ENCODE measurements around the gene HIVEP3.

Gene HIVEP3

DNA sequence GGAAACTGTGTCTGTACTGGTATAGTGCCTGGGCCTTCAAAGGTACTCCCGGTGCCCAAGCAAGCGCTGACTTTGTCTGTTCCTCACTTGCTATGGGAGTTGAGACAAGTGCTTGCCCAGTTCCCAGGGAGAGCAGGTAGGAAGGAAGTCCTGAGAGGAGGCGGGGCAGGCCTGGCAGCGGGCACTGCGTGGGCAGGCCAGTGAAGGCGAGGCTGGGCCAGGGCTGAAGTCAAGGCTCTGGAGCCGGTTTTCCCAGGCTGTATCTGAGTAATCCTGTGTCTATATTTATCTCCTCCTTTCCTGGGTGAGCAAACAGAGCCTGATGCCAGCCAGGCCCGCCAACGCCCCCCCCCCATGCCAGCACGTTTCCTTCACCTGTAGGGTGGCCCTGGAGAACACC is 418.3 kb downstream of the HIVEP3 start:
- no peak for DNase-seq (ENCODE audit: low read depth in 2 of 2)

DNA sequence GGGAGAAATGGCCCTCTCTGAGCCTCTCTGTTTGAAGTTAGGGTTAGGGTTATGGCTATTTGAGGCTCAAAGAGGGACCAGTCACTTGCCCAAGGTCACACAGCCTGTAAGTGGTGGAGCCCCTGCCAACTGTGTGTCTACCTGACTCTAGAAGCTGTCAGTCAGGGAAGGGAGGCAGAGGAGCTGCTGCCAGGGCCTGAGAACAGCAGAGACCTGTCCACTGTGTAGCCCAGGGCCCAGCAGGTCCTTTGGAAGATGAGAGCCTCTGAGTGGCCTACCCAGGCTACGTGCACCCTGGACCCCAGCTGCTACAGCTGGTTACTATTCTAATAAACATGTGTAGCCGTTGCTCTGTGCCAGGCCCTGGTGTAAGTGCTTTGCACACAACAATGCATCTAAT is 419.1 kb downstream of the HIVEP3 start:
- DNase-seq (ENCODE audit: low read depth in 2 of 2): no peak

DNA sequence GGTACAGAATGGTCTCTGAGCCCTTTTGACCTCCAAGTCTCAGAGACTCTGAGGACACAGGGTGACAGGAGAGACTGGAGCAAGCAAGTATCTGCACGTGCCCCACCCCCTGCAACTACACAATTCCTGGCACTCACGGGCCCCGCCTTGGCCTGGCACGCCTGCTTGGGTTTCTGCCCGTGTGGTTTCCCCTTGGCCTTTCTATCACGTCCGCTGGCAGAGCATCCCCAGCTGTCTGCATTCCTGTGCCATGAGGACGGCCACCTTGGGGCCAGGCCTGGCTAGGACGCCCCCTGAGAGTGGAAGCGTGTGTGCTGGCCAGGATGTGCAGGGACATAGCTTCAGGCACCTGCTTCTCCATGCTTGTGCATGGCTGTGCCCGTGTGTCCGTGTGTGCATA is 419.9 kb downstream of the HIVEP3 start:
- no peak for DNase-seq (ENCODE audit: low read depth in 2 of 2)

DNA sequence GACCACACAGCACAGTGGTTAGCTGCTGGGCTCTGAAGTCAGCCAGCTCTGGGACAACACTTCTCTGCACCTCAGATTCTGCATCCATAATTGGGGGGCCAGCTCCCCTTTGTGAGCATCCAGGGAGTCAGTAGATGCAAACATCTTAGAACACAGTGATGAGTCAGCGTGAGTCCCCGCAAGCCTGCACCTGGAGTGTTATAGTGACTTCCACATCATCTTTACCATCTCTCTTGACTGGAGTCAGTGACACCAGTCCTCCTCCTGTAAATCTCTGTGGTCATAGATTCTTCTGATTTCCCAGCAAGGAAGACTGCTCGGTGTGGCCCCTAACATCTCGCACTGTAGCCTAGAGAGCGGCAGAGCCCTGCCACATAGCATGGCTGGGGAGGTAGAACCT is 420.3 kb downstream of the HIVEP3 start:
- DNase-seq (ENCODE audit: low read depth in 2 of 2): no peak

DNA sequence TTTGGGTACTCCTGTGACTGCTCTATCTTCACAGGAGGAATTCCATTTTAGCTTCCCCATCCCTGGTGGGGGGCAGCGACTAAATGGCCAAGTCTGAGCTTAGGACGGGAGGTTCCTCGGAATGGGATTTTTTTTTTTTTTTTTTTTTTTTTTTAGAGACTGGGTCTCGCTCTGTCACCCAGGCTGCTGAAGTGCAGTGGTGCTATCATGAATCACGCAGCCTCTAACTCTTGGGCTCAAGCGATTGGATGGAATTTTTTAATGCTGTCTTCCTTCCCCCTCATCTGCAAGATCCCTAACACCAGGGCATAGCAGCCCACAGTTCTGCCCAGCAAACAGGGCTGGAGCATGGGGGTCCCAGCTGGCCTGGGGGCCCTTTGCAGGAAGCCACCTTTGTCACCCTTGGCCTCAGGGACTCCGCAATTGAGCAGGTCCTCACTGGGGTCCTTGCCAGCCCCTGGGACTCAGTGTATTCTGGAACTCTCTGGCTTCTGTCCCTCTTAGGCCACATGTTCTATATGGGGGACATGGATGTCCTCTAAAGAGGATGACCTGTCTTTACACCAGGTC is 421.2 kb downstream of the HIVEP3 start:
- no peak for DNase-seq (ENCODE audit: low read depth in 2 of 2)

DNA sequence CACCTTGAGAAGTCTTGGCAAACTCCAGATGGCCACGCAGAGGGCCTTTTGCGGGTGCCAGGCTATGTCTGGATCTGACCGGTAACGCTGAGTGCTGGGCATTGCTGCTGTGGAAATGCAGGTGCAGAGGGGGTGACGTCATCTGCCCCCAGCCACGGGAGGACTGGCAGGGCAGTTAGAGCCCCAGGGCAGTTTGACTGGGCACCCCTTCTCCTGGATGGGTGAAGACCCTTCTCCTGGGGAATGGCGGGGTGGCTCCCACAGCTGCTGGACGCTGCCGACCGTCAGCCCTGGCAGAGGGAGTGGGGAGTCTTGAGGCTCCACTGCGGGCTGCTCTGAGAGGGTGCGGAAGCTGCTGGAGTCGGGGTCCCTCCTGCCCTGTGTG is 421.7 kb downstream of the HIVEP3 start:
- no peak for DNase-seq (ENCODE audit: low read depth in 2 of 2)

DNA sequence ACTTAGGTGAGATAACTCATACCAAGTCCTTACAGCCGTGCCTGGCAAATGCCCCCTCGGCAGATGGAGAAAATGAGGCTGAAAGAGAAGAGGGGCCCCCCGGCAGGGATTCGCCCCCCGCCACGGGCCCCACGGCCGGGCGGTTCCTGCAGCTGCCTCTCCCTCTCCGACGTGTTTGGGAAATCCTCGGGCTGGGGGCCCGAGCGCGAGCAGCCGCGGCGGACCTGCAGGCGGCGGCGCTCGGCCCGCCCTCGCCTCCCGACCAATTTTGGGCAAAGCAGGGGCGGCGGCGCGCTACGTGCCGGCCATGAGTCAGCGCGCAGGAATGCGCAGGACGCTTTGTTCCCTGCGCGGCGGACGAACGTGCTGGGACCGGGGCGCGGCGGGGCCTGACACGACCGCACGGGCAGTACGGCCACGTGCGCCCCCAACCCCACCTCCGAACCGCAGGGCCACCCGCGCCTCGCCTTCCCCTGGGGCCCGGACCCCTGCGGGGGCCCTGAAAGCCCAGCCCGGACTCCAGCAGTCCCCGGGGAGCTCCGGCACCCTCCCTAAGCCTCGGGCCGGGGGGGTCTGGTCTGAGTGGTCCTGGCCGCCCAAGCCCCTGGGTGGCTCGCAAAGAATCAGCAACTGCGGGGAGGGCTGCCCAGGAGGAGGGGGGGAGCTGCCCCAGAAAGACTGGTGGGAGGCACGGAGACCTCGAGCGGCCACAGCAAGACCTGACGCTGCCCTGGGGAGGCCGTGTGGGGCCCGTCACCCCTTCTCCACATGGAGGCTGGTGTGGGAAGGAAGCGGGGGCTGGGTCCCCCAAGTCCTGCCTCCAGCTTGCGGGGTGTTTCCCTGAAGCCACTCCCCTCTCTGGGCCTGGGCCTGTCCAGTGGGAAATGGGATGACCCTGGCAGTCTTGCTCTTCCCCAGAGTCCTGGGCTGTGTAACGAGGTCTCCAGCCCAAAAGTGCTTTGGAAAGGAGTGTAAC is 422.4 kb downstream of the HIVEP3 start:
- peak; percentile 78 to 81 for DNase-seq (ENCODE audit: low read depth in 2 of 2)

DNA sequence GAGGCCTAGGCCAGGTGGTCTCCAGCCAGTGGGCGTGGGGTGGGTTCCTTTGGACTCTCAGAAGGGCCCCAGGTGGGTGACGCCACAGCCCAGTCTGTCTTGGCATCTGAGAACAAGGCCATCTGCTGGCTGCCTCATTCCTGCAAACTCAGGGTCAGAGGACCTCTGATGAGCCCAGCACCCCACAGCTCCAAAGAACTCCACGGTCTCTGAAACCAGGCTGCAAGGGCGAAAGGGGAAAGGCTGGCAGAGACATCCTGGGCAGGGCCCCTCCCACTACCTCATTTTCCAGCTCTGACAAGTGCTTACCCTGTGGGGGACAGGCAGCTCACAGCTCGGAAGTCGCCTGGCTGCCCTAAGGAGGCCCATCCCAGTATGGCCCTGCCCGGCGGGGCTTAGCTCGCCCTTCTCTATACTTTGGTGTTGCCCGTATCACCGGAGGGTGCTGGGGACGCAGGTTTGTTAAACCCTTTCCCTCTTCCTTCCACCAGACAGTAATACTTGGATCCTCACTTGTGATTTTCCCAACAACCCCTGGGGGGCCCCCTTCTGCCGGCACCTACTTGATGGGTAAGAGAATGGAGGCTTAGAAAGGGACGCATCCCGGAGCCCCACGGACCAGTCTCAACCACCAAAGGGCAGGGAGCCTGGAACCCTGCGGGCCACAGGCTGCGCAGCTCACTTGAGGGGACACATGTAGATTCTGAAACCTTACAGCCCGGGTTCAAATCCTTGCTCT is 423.3 kb downstream of the HIVEP3 start:
- DNase-seq (ENCODE audit: low read depth in 2 of 2): no peak

DNA sequence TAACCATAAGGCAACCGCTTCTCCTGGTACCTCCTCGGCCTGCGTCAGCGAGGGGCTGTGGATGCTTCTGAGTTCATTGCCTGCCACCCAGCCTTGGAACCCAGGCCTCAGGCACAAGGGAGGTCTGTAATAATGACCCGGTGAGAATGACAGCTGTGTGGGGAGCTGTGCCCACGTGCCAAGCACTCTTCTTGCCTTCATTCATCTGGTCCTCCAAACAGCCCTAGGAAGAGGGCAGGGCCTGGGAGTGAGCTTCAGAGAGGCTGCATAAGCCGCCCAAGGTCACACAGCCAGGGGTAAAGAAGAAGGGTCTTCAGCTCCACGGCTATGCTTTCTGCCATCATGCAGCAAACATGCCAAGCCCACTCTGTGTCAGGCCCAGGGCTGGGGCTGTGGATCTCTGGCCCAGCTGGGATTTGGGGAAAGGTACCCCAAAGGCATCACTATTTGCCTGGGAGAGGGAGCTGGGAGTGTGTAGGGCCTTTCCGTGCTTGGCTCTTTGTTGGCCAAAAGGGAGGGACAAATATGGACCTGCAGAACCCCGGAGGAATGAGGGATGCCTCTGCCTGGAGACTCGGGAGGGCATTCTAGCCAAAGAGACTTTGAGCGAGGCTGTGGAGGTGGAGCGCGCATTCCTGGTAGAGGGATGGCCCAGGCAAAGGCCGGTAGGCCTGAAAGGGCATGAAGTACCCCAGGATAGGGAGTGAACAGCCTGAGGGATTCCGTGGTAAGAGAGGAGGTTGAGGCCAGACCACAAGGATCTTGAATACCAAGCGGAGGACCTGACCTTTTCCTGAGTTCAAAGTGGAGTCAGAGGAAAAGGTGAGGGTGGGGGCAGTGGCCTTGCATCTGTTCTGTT is 424.1 kb downstream of the HIVEP3 start:
- no peak for DNase-seq (ENCODE audit: low read depth in 2 of 2)

DNA sequence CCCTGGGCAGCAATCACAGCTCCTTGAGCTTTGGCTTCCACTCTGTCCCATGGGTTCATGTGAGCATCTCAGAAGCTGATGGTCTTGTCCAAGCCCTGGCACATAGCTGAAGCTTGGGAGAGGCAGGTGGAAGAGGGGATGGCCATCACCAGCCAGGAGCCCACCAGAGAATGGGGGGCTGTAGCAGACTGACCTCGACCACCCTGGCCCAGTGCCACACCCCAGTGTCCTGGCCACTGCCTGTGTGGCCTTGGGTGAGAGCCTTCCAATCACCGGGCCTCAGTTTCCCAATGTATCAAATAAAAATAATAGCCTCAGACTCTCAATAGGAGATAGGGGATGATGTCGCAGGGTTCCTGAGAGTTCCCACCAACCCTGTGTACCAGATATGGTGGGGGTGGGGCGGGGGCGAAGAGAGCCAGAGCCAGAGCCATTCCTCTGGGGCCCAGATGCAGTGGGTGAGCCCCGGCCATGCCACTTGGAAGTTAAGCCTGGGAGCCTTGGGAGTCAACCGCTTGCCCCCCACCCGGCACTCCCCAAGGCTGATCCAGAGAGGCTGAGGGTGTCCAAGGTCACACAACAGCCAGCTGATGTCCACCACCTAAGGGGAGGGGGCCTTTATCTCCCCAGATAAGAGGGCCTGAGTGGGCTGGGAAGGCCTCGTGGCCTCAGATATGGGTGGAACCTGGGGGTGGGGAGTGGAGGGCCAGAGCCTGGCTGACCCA is 424.9 kb downstream of the HIVEP3 start:
- no peak for DNase-seq (ENCODE audit: low read depth in 2 of 2)

DNA sequence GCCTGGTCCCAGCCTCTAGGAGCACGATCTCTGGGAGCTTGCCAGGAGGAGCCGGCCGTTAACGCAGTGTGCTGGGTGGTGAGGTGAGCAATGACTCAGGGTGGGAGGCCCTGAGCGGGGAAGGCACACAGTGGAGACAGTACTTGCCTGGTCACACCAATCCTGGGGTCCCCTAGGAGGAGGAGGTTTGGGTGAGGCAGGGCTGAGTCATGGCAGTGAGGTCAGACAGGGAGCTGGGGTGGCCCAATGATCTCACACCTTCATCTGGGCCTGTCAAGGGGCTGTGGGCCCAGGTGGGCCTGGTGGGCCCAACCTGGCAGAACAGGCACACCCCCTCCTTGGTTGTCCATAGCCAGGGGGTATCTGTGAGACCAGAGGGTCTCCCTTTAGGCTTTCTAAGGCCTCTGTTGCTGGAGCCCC is 425.6 kb downstream of the HIVEP3 start:
- DNase-seq (ENCODE audit: low read depth in 2 of 2): peak; percentile 64 to 65

DNA sequence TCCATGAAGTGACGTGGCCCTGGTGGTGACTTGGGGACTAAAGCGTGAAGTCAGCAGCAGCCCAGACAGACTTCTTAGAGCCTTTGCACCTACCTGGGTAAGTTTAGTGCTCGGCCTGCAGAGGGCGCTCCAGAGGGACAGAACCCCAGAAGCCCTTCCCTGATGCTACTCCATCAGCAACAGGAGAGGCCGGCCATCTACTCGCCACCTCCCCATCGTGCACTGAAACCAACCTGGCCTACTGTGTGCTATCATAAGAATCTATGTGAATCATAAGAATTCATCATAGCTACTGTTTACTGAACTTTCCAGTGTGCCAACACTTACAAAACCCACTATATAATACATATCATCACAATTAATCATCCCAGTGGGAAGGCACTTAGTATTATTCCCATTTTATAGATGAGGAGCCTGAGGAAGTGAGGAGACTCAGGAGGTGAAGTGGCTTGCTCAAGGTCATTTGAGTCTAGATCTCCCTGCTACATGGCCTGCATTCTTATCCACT is 426.3 kb downstream of the HIVEP3 start:
- DNase-seq (ENCODE audit: low read depth in 2 of 2): no peak

DNA sequence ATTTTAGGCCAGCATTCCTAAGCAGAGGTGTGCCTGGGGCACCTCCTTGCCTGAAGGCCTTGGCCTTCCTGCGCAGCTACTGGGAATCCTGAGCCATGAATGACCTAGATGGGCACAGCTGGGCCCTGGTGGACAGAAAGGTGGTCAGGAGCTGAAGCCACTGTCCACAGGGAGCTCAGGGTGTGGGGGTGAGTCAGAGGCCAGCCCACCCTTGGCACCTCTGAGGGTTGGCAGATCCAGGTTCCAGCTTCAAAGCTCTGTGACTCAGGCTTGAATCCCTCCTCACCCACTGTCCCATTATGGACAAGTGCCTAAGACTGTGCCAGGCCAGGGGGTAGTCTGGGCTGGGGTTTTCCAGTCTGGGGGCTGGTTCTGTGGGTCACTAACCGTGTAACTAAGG is 427.8 kb downstream of the HIVEP3 start:
- DNase-seq (ENCODE audit: low read depth in 2 of 2): no peak

DNA sequence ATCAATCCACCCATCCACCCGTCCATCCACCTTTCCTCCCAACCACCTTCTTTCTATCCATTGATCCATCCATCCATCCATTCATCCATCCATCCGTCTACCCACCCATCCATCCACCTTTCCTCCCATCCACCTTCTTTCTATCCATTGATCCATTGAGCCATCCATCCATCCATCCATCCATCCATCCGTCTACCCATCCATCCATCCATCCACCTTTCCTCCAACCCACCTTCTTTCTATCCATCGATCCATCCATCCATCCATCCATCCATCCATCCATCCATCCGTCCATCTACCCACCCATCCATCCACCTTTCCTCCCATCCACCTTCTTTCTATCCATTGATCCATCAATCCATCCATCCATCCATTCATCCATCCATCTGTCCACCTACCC is 429.2 kb downstream of the HIVEP3 start:
- DNase-seq (ENCODE audit: low read depth in 2 of 2): no peak

DNA sequence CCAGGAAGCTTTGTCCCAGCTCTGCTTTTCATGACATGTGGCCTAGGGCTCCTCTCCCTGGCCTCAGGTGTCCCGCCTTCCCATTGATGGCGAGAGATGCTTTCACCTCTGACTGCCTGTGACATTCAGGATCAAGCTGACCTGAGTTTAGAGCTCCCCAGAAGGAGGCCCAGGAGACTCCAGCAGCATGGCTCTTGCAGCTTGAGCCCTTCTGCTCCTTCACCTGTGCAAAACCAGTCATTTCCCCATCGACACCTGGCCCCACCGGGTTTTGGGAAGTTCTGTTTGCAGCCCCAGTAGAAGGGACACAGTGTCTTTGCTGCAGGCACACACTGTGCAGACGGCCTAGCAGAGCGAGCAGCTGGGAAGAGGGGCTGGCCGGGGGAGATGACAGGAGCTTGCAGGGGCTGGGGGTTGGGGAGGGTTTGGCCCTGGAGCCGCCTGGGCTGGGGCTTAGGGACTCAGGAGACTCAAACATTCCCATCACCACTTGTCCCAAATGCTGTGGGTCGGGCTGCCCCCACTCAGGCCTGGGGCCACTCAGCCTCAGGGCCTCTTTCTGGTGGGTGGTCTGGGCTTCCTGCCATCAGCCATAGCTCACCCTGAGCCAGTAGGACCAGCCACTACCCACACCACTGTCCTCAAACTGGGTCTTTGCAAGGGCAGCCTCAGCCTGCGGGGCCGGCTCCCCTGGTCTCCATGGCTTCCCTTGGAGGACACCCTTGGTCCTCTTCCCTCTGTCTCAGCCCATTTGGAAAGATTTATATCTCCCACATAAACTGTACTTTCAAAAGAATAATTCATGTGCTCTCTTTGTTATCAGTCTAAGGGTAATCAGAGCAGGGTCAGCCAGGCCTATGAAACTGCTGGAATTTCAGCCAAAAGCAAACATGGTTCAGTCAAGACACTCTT is 430.4 kb downstream of the HIVEP3 start:
- no peak for DNase-seq (ENCODE audit: low read depth in 2 of 2)

DNA sequence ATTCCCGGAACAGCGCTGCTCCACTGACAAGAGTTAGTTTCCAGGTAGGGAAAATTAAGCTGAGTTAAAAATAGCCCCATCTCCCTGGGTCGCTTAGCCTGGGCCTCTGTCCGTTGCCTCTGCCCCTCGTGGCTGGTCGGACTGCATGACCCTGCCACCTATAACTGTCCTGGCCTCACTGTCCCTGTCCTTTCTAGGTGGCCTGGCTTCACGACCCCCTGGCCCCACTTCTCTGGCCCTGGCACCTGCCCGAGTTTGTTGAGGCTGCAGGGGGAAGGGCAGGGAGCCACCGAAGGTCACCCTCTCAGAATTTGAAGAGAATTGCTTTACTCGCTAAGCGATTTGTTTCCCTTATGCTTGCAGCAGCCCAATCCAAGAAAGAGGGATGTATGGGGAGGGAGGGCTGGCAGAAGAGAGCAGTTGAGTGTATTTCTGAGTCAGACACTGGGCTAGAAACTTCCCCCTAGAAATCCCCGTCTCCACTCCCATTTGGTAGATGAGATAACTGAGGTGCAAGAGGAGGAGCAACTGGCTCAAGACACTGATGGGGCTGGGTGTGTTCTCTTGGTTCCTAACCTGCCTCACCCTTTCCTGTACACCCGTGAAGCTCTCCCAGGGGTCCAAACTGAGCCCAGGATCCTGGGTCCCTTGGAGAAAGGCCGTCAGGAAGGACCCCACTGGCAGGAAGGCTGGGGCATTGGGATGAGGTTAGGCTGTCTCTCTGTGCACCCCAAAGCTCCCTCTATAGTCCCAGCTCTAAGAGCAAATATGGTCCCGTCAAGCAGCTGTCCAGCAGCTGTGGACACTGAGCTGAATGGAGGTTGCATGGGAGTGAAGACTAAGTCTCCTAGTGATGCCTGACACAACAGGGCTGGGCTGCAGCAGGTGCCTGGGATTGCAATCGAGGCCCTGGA is 431.3 kb downstream of the HIVEP3 start:
- no peak for DNase-seq (ENCODE audit: low read depth in 2 of 2)

DNA sequence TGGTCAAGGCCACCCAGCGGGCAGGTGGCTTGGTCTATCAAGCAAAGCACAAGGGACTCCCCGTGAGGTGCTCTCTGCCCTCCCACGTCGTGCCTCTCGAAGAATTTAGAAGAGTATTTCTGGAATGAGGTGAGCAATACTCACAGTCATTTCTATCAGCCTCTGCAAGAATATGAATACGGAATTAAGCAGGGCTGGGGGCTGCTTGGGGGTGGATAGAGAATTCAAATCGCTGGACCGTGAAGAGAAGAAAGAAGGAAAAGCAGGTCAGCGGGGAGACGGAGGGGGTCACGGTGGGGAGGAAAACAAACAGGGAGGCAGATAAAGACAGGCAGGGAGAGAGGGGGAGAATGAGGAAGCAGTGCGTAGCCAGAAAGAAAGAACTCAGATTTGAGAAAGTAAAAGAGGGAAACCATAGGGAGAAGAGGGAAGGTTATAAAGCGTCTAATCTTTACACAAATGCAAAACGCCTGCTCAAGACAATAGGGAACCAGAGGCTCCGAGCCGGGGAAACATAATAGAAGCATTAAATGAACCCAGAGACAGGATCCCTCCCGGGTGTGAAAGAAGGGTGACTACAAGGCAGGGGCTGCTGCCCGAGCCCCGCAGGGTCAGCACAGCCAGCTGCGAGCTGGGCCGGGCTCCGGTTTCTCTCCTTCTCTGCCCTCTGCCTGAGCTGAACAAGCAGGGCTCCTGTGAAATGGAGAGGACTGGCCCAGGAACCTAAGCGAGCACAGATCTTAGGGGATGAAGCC is 432.2 kb downstream of the HIVEP3 start:
- DNase-seq (ENCODE audit: low read depth in 2 of 2): peak; percentile 51 to 59

DNA sequence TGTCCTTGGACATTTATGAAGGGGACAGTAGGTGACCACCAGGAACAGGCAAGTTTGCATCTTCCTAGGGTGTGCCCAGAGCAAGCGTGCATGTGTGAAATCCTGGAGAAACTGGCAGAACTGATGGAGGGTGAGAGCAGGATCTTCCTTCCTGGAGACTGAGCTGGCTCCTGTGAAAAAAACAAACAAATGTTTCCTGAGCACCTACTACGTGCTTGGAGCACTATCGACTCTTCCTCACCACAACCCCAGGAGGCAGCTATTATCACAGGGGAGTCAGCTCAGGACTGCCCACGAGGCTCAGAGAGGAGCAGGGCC is 432.7 kb downstream of the HIVEP3 start:
- DNase-seq (ENCODE audit: low read depth in 2 of 2): no peak

All from fibroblast of skin of left quadriceps (primary cell).